ENCODE measurements around the gene SIX1.

SIX1 gene

GRCh38 chr14:60641742-60642269, 7.5 kb downstream of the SIX1 start:
- no peak for DNase-seq (ENCODE audit: low read depth)

- DNase-seq (ENCODE audit: low read depth), result no peak
Measured at GRCh38 chr14:60640859-60641741, 8.2 kb downstream of the SIX1 start.

GRCh38 chr14:60639674-60640073, 9.6 kb downstream of the SIX1 start:
- DNase-seq (ENCODE audit: low read depth), result no peak

GRCh38 chr14:60637479-60638315, 11.6 kb downstream of the SIX1 start:
- DNase-seq (ENCODE audit: low read depth), result no peak

- no peak for DNase-seq (ENCODE audit: low read depth)
Measured at GRCh38 chr14:60636879-60637478, 12.3 kb downstream of the SIX1 start.

- no peak for DNase-seq (ENCODE audit: low read depth)
Measured at GRCh38 chr14:60634153-60634552, 15.1 kb downstream of the SIX1 start.

GRCh38 chr14:60632777-60633176, 16.5 kb downstream of the SIX1 start:
- DNase-seq (ENCODE audit: low read depth), result no peak

- no peak for DNase-seq (ENCODE audit: low read depth)
Measured at GRCh38 chr14:60632257-60632656, 17.0 kb downstream of the SIX1 start.

- no peak for DNase-seq (ENCODE audit: low read depth)
Measured at GRCh38 chr14:60631842-60632241, 17.4 kb downstream of the SIX1 start.

- no peak for DNase-seq (ENCODE audit: low read depth)
Measured at GRCh38 chr14:60630129-60630528, 19.1 kb downstream of the SIX1 start.

GRCh38 chr14:60628892-60629291, 20.4 kb downstream of the SIX1 start:
- no peak for DNase-seq (ENCODE audit: low read depth)

- no peak for DNase-seq (ENCODE audit: low read depth)
Measured at GRCh38 chr14:60622917-60623257, 26.4 kb downstream of the SIX1 start.

GRCh38 chr14:60622210-60622916, 26.9 kb downstream of the SIX1 start:
- DNase-seq (ENCODE audit: low read depth), result no peak

GRCh38 chr14:60621386-60621785, 27.9 kb downstream of the SIX1 start:
- no peak for DNase-seq (ENCODE audit: low read depth)

- no peak for DNase-seq (ENCODE audit: low read depth)
Measured at GRCh38 chr14:60618241-60618640, 31.0 kb downstream of the SIX1 start.

GRCh38 chr14:60616461-60616959, 32.8 kb downstream of the SIX1 start:
- no peak for DNase-seq (ENCODE audit: low read depth)

GRCh38 chr14:60602291-60602690, 47.0 kb downstream of the SIX1 start:
- no peak for DNase-seq (ENCODE audit: low read depth)

- DNase-seq (ENCODE audit: low read depth), result no peak
Measured at GRCh38 chr14:60599727-60600126, 49.5 kb downstream of the SIX1 start.

GRCh38 chr14:60596139-60596538, 53.1 kb downstream of the SIX1 start:
- no peak for DNase-seq (ENCODE audit: low read depth)

- no peak for DNase-seq (ENCODE audit: low read depth)
Measured at GRCh38 chr14:60594062-60594461, 55.2 kb downstream of the SIX1 start.

Measured in stimulated activated CD8-positive, alpha-beta memory T cell treated with anti-CD3 and anti-CD28 coated beads, Interleukin-15, amount 100 ng/mL, for 24 hours (primary cell).